ENCODE results near the gene SLC25A13. TPM values are rescaled to one million over a fixed set of nuclear protein-coding genes. Genes with fewer than 3 reads are reported as not detected.

SLC25A13 gene
- total RNA-seq, 1 experiment from 2014 or later: 77.2 TPM

GRCh38 chr7:96241855-96242254 lies 80.0 kb downstream of the SLC25A13 start:
- Mint-ChIP-seq H3K4me3 (no peak overlapping the region), H3K4me1 (peaks cover 9% of the 10 kb centered on the region), H3K27me3 (ENCODE audit: low read depth) (no peaks in the 10 kb centered on the region), H3K36me3 (no peaks in the 10 kb centered on the region), H3K27ac (no peak overlapping the region), H3K9me3 (no peaks in the 10 kb centered on the region)
- CTCF ChIA-PET: no interaction called here
- POLR2A ChIA-PET: no interaction called here
- DNase-seq (ENCODE audit: low spot score) (no peak), ATAC-seq (no peak)
- no peak for TF ChIP-seq IRF2 (CRISPR knock-in tag; IDR thresholded peaks at IDR 0.05; ENCODE audit: borderline replicate concordance, low read depth)
- TF ChIP-seq ZBTB43 (CRISPR knock-in tag; IDR thresholded peaks at IDR 0.05): no peak
- TF ChIP-seq ZNF416 (CRISPR knock-in tag; IDR thresholded peaks at IDR 0.05): no peak
- TF ChIP-seq, protein P1, sequence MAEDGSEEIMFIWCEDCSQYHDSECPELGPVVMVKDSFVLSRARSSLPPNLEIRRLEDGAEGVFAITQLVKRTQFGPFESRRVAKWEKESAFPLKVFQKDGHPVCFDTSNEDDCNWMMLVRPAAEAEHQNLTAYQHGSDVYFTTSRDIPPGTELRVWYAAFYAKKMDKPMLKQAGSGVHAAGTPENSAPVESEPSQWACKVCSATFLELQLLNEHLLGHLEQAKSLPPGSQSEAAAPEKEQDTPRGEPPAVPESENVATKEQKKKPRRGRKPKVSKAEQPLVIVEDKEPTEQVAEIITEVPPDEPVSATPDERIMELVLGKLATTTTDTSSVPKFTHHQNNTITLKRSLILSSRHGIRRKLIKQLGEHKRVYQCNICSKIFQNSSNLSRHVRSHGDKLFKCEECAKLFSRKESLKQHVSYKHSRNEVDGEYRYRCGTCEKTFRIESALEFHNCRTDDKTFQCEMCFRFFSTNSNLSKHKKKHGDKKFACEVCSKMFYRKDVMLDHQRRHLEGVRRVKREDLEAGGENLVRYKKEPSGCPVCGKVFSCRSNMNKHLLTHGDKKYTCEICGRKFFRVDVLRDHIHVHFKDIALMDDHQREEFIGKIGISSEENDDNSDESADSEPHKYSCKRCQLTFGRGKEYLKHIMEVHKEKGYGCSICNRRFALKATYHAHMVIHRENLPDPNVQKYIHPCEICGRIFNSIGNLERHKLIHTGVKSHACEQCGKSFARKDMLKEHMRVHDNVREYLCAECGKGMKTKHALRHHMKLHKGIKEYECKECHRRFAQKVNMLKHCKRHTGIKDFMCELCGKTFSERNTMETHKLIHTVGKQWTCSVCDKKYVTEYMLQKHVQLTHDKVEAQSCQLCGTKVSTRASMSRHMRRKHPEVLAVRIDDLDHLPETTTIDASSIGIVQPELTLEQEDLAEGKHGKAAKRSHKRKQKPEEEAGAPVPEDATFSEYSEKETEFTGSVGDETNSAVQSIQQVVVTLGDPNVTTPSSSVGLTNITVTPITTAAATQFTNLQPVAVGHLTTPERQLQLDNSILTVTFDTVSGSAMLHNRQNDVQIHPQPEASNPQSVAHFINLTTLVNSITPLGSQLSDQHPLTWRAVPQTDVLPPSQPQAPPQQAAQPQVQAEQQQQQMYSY (CRISPR knock-in tag; IDR thresholded peaks at IDR 0.05): no peak
- TF ChIP-seq, protein P2, sequence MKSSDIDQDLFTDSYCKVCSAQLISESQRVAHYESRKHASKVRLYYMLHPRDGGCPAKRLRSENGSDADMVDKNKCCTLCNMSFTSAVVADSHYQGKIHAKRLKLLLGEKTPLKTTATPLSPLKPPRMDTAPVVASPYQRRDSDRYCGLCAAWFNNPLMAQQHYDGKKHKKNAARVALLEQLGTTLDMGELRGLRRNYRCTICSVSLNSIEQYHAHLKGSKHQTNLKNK (CRISPR knock-in tag; IDR thresholded peaks at IDR 0.05): no peak
- no peak for TF ChIP-seq ZNF281 (CRISPR knock-in tag; IDR thresholded peaks at IDR 0.05)

DNA sequence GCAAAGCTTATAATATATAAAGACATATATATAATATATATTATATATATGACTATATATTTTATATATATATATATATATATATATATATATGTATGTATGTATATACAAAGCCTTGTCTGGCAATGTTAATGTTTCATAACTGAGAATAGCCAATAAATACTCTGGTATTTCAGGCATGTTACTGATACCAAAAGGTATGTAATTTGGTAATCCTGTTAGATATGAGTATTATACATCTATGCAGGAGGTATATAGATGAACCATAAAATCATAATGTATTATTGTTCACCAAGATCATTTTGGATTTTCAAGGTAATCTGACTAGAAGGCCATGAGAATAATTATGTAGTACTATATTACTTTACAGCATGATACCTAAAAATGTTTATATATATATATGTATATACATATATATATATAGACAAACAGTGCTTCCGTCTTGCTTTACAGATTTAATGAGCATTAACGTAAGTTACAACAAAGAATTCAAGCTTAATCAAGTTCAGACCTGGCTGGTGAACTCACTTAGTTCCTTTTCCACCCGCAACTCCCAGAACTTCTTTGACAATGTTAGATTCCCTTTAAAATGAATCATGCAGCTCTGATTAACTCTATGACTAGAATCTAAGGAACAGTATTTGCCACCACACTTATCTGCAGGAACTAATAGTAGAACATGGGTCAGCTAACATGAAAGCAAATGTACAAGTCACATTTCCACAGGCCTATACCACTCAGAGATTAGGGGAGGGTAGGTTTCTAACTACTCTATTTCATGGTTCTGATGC lies 82.7 kb downstream of the SLC25A13 start:
- POLR2A ChIA-PET: no interaction called here
- no peak for TF ChIP-seq CREM (CRISPR knock-in tag; IDR thresholded peaks at IDR 0.05)
- CTCF ChIA-PET: no interaction called here

GRCh38 chr7:96238474-96238873 lies 83.4 kb downstream of the SLC25A13 start:
- DNase-seq (ENCODE audit: low spot score) (no peak), ATAC-seq (no peak)
- Mint-ChIP-seq H3K36me3 (peaks cover 6% of the 10 kb centered on the region), H3K9me3 (no peaks in the 10 kb centered on the region), H3K27ac (no peak overlapping the region), H3K4me3 (no peak overlapping the region), H3K4me1 (peaks cover 10% of the 10 kb centered on the region), H3K27me3 (ENCODE audit: low read depth) (no peaks in the 10 kb centered on the region)
- CTCF ChIA-PET: no interaction called here
- POLR2A ChIA-PET: no interaction called here
- TF ChIP-seq ESRRA (CRISPR knock-in tag; IDR thresholded peaks at IDR 0.05; ENCODE audit: borderline replicate concordance) (no peak), NFYB (CRISPR knock-in tag; conservative IDR thresholded peaks at IDR 0.05; ENCODE audit: low read depth) (no peak), CREM (CRISPR knock-in tag; IDR thresholded peaks at IDR 0.05) (no peak), TP53 (CRISPR knock-in tag; IDR thresholded peaks at IDR 0.05) (no peak), ARID4B (CRISPR knock-in tag; IDR thresholded peaks at IDR 0.05; ENCODE audit: borderline replicate concordance) (no peak), ZNF317 (CRISPR knock-in tag; IDR thresholded peaks at IDR 0.05; ENCODE audit: borderline replicate concordance, low read depth) (no peak)

More for the DNA sequence above, 82.7 kb downstream of the SLC25A13 start:
- Mint-ChIP-seq H3K27ac (no peak overlapping the region), H3K36me3 (peaks cover 3% of the 10 kb centered on the region), H3K4me3 (no peak overlapping the region), H3K9me3 (no peaks in the 10 kb centered on the region), H3K4me1 (peaks cover 10% of the 10 kb centered on the region), H3K27me3 (ENCODE audit: low read depth) (no peaks in the 10 kb centered on the region)
- ATAC-seq (no peak), DNase-seq (ENCODE audit: low spot score) (no peak)
